SU-DHL-6 (cell line): ENCODE results near the gene ABHD17A.

ENCODE experiments used
- CTCF ChIP-seq: fragments of 200-600 bp; sonication (generic); IDR thresholded peaks from one replicate; pipeline ENCODE4 v1.5.1; 2017; ENCODE audit warnings: antibody characterized with exemption, mild to moderate bottlenecking, low read length, moderate library complexity; ENCODE audit not compliant: insufficient read depth, poor library complexity, severe bottlenecking
- EZH2phosphoT487 ChIP-seq: fragments of 200-600 bp; sonication (generic), shearing (Covaris generic); conservative IDR thresholded peaks from 2 replicates; pipeline ENCODE4 v1.6.1; 2018; ENCODE audit warnings: mild to moderate bottlenecking, antibody characterized with exemption, low read length, moderate library complexity, mixed read lengths

GRCh38 chr19:1866693-1867348 is 18.5 kb downstream of the ABHD17A start:
- no peak for TF ChIP-seq CTCF
- TF ChIP-seq EZH2phosphoT487: no peak
